GM23338 (cell line): ENCODE data around the gene KRTAP23-1. TPM values are rescaled to one million over a fixed set of nuclear protein-coding genes. Genes with fewer than 3 reads are reported as not detected.

Experiments
- ATAC-seq: fragments of 200-7000 bp; cut with Tn5 transposase; 3 replicates; pipeline ENCODE4 v1.9.1; 2020
- DNase-seq: peaks from one replicate; pipeline ENCODE4 v3.0.0-alpha.2; 2015; ENCODE audit warnings: low spot score
- H2AFZ ChIP-seq: fragments of 200-600 bp; sonication (generic); 2 replicates; pipeline ENCODE4 v1.8.0; 2016; ENCODE audit warnings: antibody characterized with exemption, mild to moderate bottlenecking, moderate library complexity
- H3F3A ChIP-seq: fragments of 200-600 bp; sonication (generic); replicated peaks from 2 replicates; pipeline ENCODE4 v1.8.0; 2017; ENCODE audit warnings: antibody characterized with exemption, mixed run types, low read depth
- H3K27ac ChIP-seq: fragments of 200-600 bp; sonication (generic); 2 replicates; pipeline ENCODE4 v1.6.1; 2016; ENCODE audit warnings: low read depth
- H3K27me3 ChIP-seq: fragments of 200-600 bp; sonication (generic); 2 replicates; pipeline ENCODE4 v1.8.0; 2016; ENCODE audit warnings: mild to moderate bottlenecking, mixed run types, moderate library complexity; ENCODE audit not compliant: insufficient read depth
- H3K36me3 ChIP-seq: fragments of 200-600 bp; sonication (generic); 2 replicates; pipeline ENCODE4 v1.8.0; 2016; ENCODE audit warnings: mild to moderate bottlenecking; ENCODE audit not compliant: insufficient read depth
- H3K4me1 ChIP-seq: fragments of 200-600 bp; sonication (generic); 2 replicates; pipeline ENCODE4 v1.8.0; 2016; ENCODE audit warnings: mild to moderate bottlenecking, moderate library complexity; ENCODE audit not compliant: insufficient read depth
- H3K4me2 ChIP-seq: fragments of 200-600 bp; sonication (generic); 2 replicates; pipeline ENCODE4 v1.7.1; 2017; ENCODE audit warnings: mixed run types
- H3K4me3 ChIP-seq: fragments of 200-600 bp; sonication (generic); 2 replicates; pipeline ENCODE4 v1.6.1; 2016; ENCODE audit warnings: mixed run types
- H3K79me2 ChIP-seq: fragments of 200-600 bp; sonication (generic); replicated peaks from 2 replicates; pipeline ENCODE4 v1.8.0; 2017; ENCODE audit warnings: mild to moderate bottlenecking; ENCODE audit not compliant: insufficient read depth
- H3K9me2 ChIP-seq: fragments of 200-600 bp; sonication (generic); 2 replicates; pipeline ENCODE4 v1.8.0; 2017; ENCODE audit not compliant: insufficient read depth
- H4K20me1 ChIP-seq: fragments of 200-600 bp; sonication (generic); replicated peaks from 2 replicates; pipeline ENCODE4 v1.8.0; 2017; ENCODE audit warnings: mild to moderate bottlenecking; ENCODE audit not compliant: insufficient read depth
- H3K27ac Mint-ChIP-seq: 2 replicates; pipeline ENCODE4 v1.8.0; 2020; ENCODE audit warnings: inconsistent platforms, mild to moderate bottlenecking, moderate library complexity, mixed read lengths
- H3K27me3 Mint-ChIP-seq: 3 replicates; pipeline ENCODE4 v1.8.0; 2022; ENCODE audit warnings: low read depth, mild to moderate bottlenecking, moderate library complexity, mixed read lengths, inconsistent platforms; ENCODE audit not compliant: insufficient read depth, poor library complexity
- H3K36me3 Mint-ChIP-seq: 3 replicates; pipeline ENCODE4 v1.8.0; 2021; ENCODE audit warnings: low read depth, mild to moderate bottlenecking, inconsistent platforms, moderate library complexity, mixed read lengths
- H3K4me1 Mint-ChIP-seq: 3 replicates; pipeline ENCODE4 v1.8.0; 2020; ENCODE audit warnings: mild to moderate bottlenecking, inconsistent platforms, mixed read lengths
- H3K4me3 Mint-ChIP-seq: 3 replicates; pipeline ENCODE4 v1.8.0; 2021; ENCODE audit warnings: moderate library complexity, mild to moderate bottlenecking, inconsistent platforms, mixed read lengths
- H3K9me3 Mint-ChIP-seq: 3 replicates; pipeline ENCODE4 v1.8.0; 2020; ENCODE audit warnings: moderate library complexity, mild to moderate bottlenecking, inconsistent platforms, mixed read lengths
- CREB1 ChIP-seq: fragments of 250-450 bp; sonication (Bioruptor Pico); IDR thresholded peaks from 2 replicates; pipeline ENCODE4 v1.5.0; 2020; ENCODE audit warnings: low read depth, mild to moderate bottlenecking, moderate library complexity
- CTCF ChIP-seq, 2 experiments: fragments of 200-600 bp in 1 of 2; sonication (generic) in 1 of 2; conservative IDR thresholded peaks; 2 replicates each; pipeline versions ENCODE4 v1.5.1 to v1.6.1; 2016 to 2017; ENCODE audit warnings: antibody characterized with exemption in 2 of 2, low read depth in 2 of 2, mild to moderate bottlenecking in 2 of 2, moderate library complexity in 1 of 2
- ETS1 ChIP-seq: IDR thresholded peaks from 2 replicates; pipeline ENCODE4 v1.6.1; 2016; ENCODE audit warnings: antibody characterized with exemption
- EZH2 ChIP-seq: fragments of 200-600 bp; sonication (generic); IDR thresholded peaks from one replicate; pipeline ENCODE4 v1.8.0; 2017; ENCODE audit warnings: antibody characterized with exemption, mild to moderate bottlenecking, low read depth; ENCODE audit not compliant: unreplicated experiment
- EZH2phosphoT487 ChIP-seq: fragments of 200-600 bp; sonication (generic); IDR thresholded peaks from one replicate; pipeline ENCODE4 v1.8.1; 2018; ENCODE audit warnings: antibody characterized with exemption; ENCODE audit not compliant: unreplicated experiment
- JUNB ChIP-seq: IDR thresholded peaks from one replicate; pipeline ENCODE4 v1.6.1; 2016; ENCODE audit warnings: antibody characterized with exemption; ENCODE audit not compliant: unreplicated experiment
- NANOG ChIP-seq: IDR thresholded peaks from 2 replicates; pipeline ENCODE4 v1.6.1; 2016; ENCODE audit warnings: antibody characterized with exemption, borderline replicate concordance
- POLR2AphosphoS5 ChIP-seq: IDR thresholded peaks from 2 replicates; pipeline ENCODE4 v1.6.1; 2016; ENCODE audit warnings: antibody characterized with exemption, low read depth
- REST ChIP-seq: IDR thresholded peaks from one replicate; pipeline ENCODE4 v1.6.1; 2018; ENCODE audit warnings: antibody characterized with exemption; ENCODE audit not compliant: unreplicated experiment
- STAT1 ChIP-seq: IDR thresholded peaks from one replicate; pipeline ENCODE4 v1.6.1; 2016; ENCODE audit warnings: antibody characterized with exemption; ENCODE audit not compliant: unreplicated experiment
- ZNF114 ChIP-seq: fragments of 250-450 bp; sonication (Bioruptor Pico); IDR thresholded peaks from 2 replicates; pipeline ENCODE4 v1.5.0; 2020; ENCODE audit warnings: mild to moderate bottlenecking, moderate library complexity
- ZNF331 ChIP-seq: fragments of 250-450 bp; sonication (Bioruptor Pico); IDR thresholded peaks from 2 replicates; pipeline ENCODE4 v1.5.0; 2020; ENCODE audit warnings: low read depth, mild to moderate bottlenecking, moderate library complexity
- ZNF462 ChIP-seq: fragments of 250-450 bp; sonication (Bioruptor Pico); IDR thresholded peaks from 2 replicates; pipeline ENCODE4 v1.5.0; 2020; ENCODE audit warnings: mild to moderate bottlenecking, moderate library complexity
- polyA plus RNA-seq: library from polyadenylated mRNA; unstranded; fragments of >200 nt; fragmentation: Nextera tagmentation; extraction: Ambion mirVana; gene quantifications from 2 replicates; pipeline ENCODE4 v1.2.1, GENCODE V29; 2016
- total RNA-seq: library from RNA; depleted of rRNA; stranded (reverse); fragments of >200 nt; shearing (Covaris generic); gene quantifications from 2 replicates; pipeline ENCODE4 v1.2.3, GENCODE V29; 2014

The KRTAP23-1 gene
- total and polyA plus RNA-seq, 2 experiments from 2014 or later, result not detected

- H3K9me2 ChIP-seq, result no peaks in the 10 kb centered on the region
- no peak for TF ChIP-seq REST
- TF ChIP-seq ZNF114, result no peak
- no peak for TF ChIP-seq ZNF331 (CRISPR knock-in tag)
- no peak for TF ChIP-seq NANOG
- no peak for TF ChIP-seq ETS1
- TF ChIP-seq STAT1, result no peak
- no peak for TF ChIP-seq EZH2
- no peak for TF ChIP-seq JUNB
- no peak for TF ChIP-seq POLR2AphosphoS5
- TF ChIP-seq ZNF462 (CRISPR knock-in tag), result no peak
- TF ChIP-seq CTCF (conservative IDR thresholded peaks at IDR 0.05; ENCODE audit: low read depth in 2 of 2), result no peak
- no peak for TF ChIP-seq CREB1 (CRISPR knock-in tag)
- TF ChIP-seq EZH2phosphoT487, result no peak
- no peaks in the 10 kb centered on the region for H3K4me1 ChIP-seq
- Mint-ChIP-seq H3K4me3 (no peak overlapping the region), H3K27ac (no peak overlapping the region), H3K27me3 (no peaks in the 10 kb centered on the region), H3K4me1 (no peaks in the 10 kb centered on the region), H3K36me3 (no peaks in the 10 kb centered on the region), H3K9me3 (no peaks in the 10 kb centered on the region)
- H3K27ac ChIP-seq, result no peak overlapping the region
- H3F3A ChIP-seq, result no peaks in the 10 kb centered on the region
- no peak overlapping the region for H3K4me3 ChIP-seq
- H3K27me3 ChIP-seq, result no peaks in the 10 kb centered on the region
- DNase-seq (no peak), ATAC-seq (no peak)
- no peak overlapping the region for H3K4me2 ChIP-seq
- no peak overlapping the region for H2AFZ ChIP-seq
- no peaks in the 10 kb centered on the region for H3K36me3 ChIP-seq
- H3K79me2 ChIP-seq, result no peaks in the 10 kb centered on the region
- H4K20me1 ChIP-seq, result no peaks in the 10 kb centered on the region
Measured at GRCh38 chr21:30338717-30339116, 9.7 kb downstream of the KRTAP23-1 start.
